Iris pigment epithelial cell (primary cell): ENCODE results near the gene DENND4C.
"Not testable (repeated sequence)": the region's sequence is repeated elsewhere in the genome, so short reads cannot be mapped to it uniquely, and the experiment has no call there.

Experiments used
- DNase-seq: peaks from one replicate; pipeline ENCODE4 v3.0.0-alpha.2; 2011; ENCODE audit warnings: low read depth

Gene DENND4C

GRCh38 chr9:19372567-19372966 is 142.1 kb downstream of the DENND4C start:
- no peak for DNase-seq

GRCh38 chr9:19373527-19373926 is 143.0 kb downstream of the DENND4C start:
- no peak for DNase-seq

- peak; percentile 52 for DNase-seq
These were observed 145.0 kb downstream of the DENND4C start for GRCh38 chr9:19375538-19375937.

- no peak for DNase-seq
These were observed 146.4 kb downstream of the DENND4C start for GRCh38 chr9:19376931-19377330.

- DNase-seq: no peak
These were observed 147.7 kb downstream of the DENND4C start for GRCh38 chr9:19378164-19378563.

- DNase-seq: no peak
These were observed 148.2 kb downstream of the DENND4C start for GRCh38 chr9:19378647-19379046.

GRCh38 chr9:19379283-19379682 is 148.8 kb downstream of the DENND4C start:
- no peak for DNase-seq

- peak; percentile 34 for DNase-seq
These were observed 149.2 kb downstream of the DENND4C start for GRCh38 chr9:19379697-19380046.

GRCh38 chr9:19380826-19381075 is 150.3 kb downstream of the DENND4C start:
- DNase-seq: no peak

GRCh38 chr9:19381656-19382055 is 151.2 kb downstream of the DENND4C start:
- DNase-seq: no peak

GRCh38 chr9:19385212-19385611 is 154.7 kb downstream of the DENND4C start:
- DNase-seq: not testable (repeated sequence)

- no peak for DNase-seq
These were observed 155.5 kb downstream of the DENND4C start for GRCh38 chr9:19385786-19386501.

- no peak for DNase-seq
These were observed 156.1 kb downstream of the DENND4C start for GRCh38 chr9:19386502-19387044.

GRCh38 chr9:19387317-19387716 is 156.8 kb downstream of the DENND4C start:
- DNase-seq: no peak

- not testable (repeated sequence) for DNase-seq
These were observed 159.0 kb downstream of the DENND4C start for GRCh38 chr9:19389539-19389938.

- no peak for DNase-seq
These were observed 167.4 kb downstream of the DENND4C start for GRCh38 chr9:19397845-19398244.

GRCh38 chr9:19403231-19403630 is 172.7 kb downstream of the DENND4C start:
- not testable (repeated sequence) for DNase-seq

GRCh38 chr9:19404283-19405075 is 174.0 kb downstream of the DENND4C start:
- no peak for DNase-seq

- DNase-seq: no peak
These were observed 175.3 kb downstream of the DENND4C start for GRCh38 chr9:19405771-19406170.

- DNase-seq: no peak
These were observed 177.8 kb downstream of the DENND4C start for GRCh38 chr9:19408316-19408692.

GRCh38 chr9:19408693-19409400 is 178.4 kb downstream of the DENND4C start, which contains the start of gene ACER2:
TSS of gene ACER2 (plus strand) at chr9:19409009. CDS start at chr9:19409085, 76 bp downstream.
- DNase-seq: peak; percentile 89

- DNase-seq: no peak
These were observed 179.1 kb downstream of the DENND4C start for GRCh38 chr9:19409401-19410194.
